Spleen (tissue), 11 donors: ENCODE results near the gene GADD45GIP1. TPM values are rescaled to one million over a fixed set of nuclear protein-coding genes. Genes with fewer than 3 reads are reported as not detected.
A peak's percentile ranks its signal among the peaks of the same experiment; 100 is the strongest.

Experiments used
- DNase-seq: peaks from one replicate; pipeline ENCODE4 v3.0.0-alpha.2; 2020
- H3K27ac ChIP-seq, 8 donors: fragments of 200-600 bp; sonication (generic) in 7 of 8; 1 replicate in 4 of 8; 2 replicates in 4 of 8; pipeline versions ENCODE4 v1.5.0 to v1.8.0; 2016 to 2021; ENCODE audit warnings: inconsistent platforms in 4 of 8, mild to moderate bottlenecking in 4 of 8, moderate library complexity in 1 of 8
- H3K27me3 ChIP-seq, 7 donors: fragments of 200-600 bp; sonication (generic) in 6 of 7; replicated peaks in 1 of 7; 1 replicate in 4 of 7; 2 replicates in 3 of 7; pipeline versions ENCODE4 v1.5.0 to v1.8.0; 2016 to 2021; ENCODE audit warnings: inconsistent platforms in 3 of 7, mild to moderate bottlenecking in 1 of 7
- H3K36me3 ChIP-seq, 6 donors: fragments of 200-600 bp; sonication (generic) in 5 of 6; 1 replicate in 4 of 6; 2 replicates in 2 of 6; pipeline versions ENCODE4 v1.5.0 to v1.8.0; 2016 to 2021; ENCODE audit warnings: inconsistent platforms in 2 of 6
- H3K4me1 ChIP-seq, 6 donors: fragments of 200-600 bp; sonication (generic) in 5 of 6; 1 replicate in 3 of 6; 2 replicates in 3 of 6; pipeline versions ENCODE4 v1.5.0 to v1.8.0; 2016 to 2021; ENCODE audit warnings: inconsistent platforms in 3 of 6
- H3K4me3 ChIP-seq, 8 donors: fragments of 200-600 bp; sonication (generic) in 7 of 8; 1 replicate in 4 of 8; 2 replicates in 4 of 8; pipeline versions ENCODE4 v1.5.0 to v1.8.0; 2016 to 2021; ENCODE audit warnings: inconsistent platforms in 4 of 8, mild to moderate bottlenecking in 4 of 8, moderate library complexity in 2 of 8
- H3K9me3 ChIP-seq, 8 donors: fragments of 200-600 bp; sonication (generic) in 7 of 8; 1 replicate in 4 of 8; 2 replicates in 4 of 8; pipeline versions ENCODE4 v1.5.0 to v1.8.0; 2016 to 2021; ENCODE audit warnings: inconsistent platforms in 4 of 8
- POLR2A ChIP-seq, 3 donors: fragments of 450-650 bp; IDR thresholded peaks; one replicate each; pipeline ENCODE4 v1.5.1; 2017; ENCODE audit warnings: antibody characterized with exemption in 3 of 3, mild to moderate bottlenecking in 1 of 3
- POLR2AphosphoS5 ChIP-seq, 3 donors: sonication (generic); formaldehyde crosslinking; IDR thresholded peaks; one replicate each; pipeline ENCODE4 v1.5.1; 2017; ENCODE audit warnings: antibody characterized with exemption in 3 of 3
- WGBS, 5 donors: extraction: QIAGEN DNeasy Blood & Tissue Kit in 3 of 5; methylation state at CpG; one replicate each; pipeline versions ENCODE4 v1.1.5 to v1.1.7; 2013 to 2018; 5-methylcytosine and 5-hydroxymethylcytosine counted together
- intact Hi-C: fragments of 100-400 bp; cut with DNase I; formaldehyde crosslinking; loops from one replicate; pipeline ENCODE4 v1.15.0; 2023; ENCODE audit warnings: low total_unique reads
- polyA plus RNA-seq, 3 donors: library from polyadenylated mRNA; stranded (reverse); fragments of 200-250 nt; gene quantifications; one replicate each; pipeline ENCODE4 v1.2.1, GENCODE V29; 2013
- total RNA-seq, 7 donors: library from RNA; depleted of rRNA in 3 of 7; stranded (reverse); fragments of >200 nt in 3 of 7; fragmentation: NEBNext Ultra II Directional in 4 of 7; extraction: Animal tissue kit (Norgen Biotek cat#: 25700) in 4 of 7; gene quantifications; one replicate each; pipeline versions ENCODE4 v1.1.0 to v1.2.1, GENCODE V29; 2016 to 2021
- TF ChIP-seq, protein P1 (sequence below), 11 experiments: fragments of 200-600 bp in 7 of 11; fragments of 450-650 bp in 4 of 11; sonication (generic) in 4 of 11; IDR thresholded peaks in 8 of 11; conservative IDR thresholded peaks in 3 of 11; 1 replicate in 7 of 11; 2 replicates in 4 of 11; pipeline versions ENCODE4 v1.4.0 to v1.8.0; 2016 to 2021; ENCODE audit warnings: antibody characterized with exemption in 11 of 11, inconsistent platforms in 4 of 11, mild to moderate bottlenecking in 1 of 11
- donor health status: healthy with polysubstance abuse.
- donor health status: DM: no; HTN: no; CAD: no; lungs with moderate emphysema.
- donor health status: DM: no; HTN: no; CAD: no.
- donor health status: Bipolar disorder and iron deficiency.
- donor health status: healthy.
- donor health status: DM: no; HTN: no; CAD: no.
- donor health status: DM: yes; HTN: yes; CAD: no.

GADD45GIP1 gene
- total and polyA plus RNA-seq, 10 donors: 12.8 to 47.9 (median 21.8) TPM

DNA sequence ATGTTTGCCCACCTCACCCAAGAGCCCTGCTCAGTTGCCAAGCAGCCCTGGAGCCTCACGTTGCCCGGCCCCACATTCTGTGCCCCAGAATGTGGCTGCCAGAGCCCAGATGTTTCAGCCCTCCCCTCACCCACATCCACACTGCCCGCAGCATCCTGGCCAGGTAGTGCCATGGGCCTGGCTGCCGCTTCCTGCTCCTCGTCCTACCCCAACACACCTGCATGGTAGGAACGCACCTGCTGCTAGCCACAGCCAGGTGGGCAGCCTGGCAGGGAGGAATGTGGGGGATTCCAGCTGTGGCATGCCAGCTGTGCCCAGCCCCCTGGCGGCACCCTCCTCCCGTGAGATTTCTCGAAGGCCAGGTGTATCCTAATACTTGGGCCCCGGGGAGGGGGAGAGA, 30.8 kb upstream of the GADD45GIP1 start:
- WGBS, 5 donors: 46 to 64% (median 62%) methylated on average over 6 to 10 of the region's 10 CpGs
- H3K27me3 ChIP-seq: peaks cover 0 to 17% (median 0%) of the 10 kb centered on the region in 7 donors
- TF ChIP-seq POLR2A (IDR thresholded peaks at IDR 0.05) (no peak), POLR2AphosphoS5 (IDR thresholded peaks at IDR 0.05) (no peak)
- TF ChIP-seq, protein P1, sequence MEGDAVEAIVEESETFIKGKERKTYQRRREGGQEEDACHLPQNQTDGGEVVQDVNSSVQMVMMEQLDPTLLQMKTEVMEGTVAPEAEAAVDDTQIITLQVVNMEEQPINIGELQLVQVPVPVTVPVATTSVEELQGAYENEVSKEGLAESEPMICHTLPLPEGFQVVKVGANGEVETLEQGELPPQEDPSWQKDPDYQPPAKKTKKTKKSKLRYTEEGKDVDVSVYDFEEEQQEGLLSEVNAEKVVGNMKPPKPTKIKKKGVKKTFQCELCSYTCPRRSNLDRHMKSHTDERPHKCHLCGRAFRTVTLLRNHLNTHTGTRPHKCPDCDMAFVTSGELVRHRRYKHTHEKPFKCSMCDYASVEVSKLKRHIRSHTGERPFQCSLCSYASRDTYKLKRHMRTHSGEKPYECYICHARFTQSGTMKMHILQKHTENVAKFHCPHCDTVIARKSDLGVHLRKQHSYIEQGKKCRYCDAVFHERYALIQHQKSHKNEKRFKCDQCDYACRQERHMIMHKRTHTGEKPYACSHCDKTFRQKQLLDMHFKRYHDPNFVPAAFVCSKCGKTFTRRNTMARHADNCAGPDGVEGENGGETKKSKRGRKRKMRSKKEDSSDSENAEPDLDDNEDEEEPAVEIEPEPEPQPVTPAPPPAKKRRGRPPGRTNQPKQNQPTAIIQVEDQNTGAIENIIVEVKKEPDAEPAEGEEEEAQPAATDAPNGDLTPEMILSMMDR (IDR thresholded peaks at IDR 0.05 in 8 of 11, conservative IDR thresholded peaks at IDR 0.05 in 3 of 11): no peak
- no peak for DNase-seq
- no peak overlapping the region for H3K4me3 ChIP-seq
- H3K4me1 ChIP-seq: peaks cover 0 to 29% (median 14%) of the 10 kb centered on the region in 6 donors
- intact Hi-C loops: loop anchor here (10.0 kb wide), 1 partner anchor 47 kb away; no protein-coding TSS in a partner anchor
- H3K27ac ChIP-seq: no peak overlapping the region
- H3K36me3 ChIP-seq: no peaks in the 10 kb centered on the region
- H3K9me3 ChIP-seq: no peaks in the 10 kb centered on the region

DNA sequence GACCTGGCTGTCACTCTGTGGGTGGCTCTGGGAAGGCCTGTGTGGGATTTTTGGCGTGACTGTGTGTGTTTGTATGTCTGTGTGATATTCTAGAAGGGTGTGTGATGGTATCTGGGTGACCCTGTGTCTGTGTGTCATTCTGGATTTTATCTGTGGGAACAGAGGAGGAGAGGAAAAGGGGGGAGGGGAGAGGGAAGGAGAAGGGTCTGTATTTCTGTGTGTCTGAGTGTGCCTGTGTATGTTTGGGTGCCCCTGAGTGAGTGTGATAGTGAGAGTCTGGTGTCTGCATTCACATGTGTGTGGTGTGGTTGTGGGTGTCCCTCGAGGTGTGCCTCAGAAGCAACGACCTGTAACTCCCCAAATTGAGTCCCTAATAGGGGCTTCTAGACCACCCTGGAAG, 30.2 kb upstream of the GADD45GIP1 start:
- no peaks in the 10 kb centered on the region for H3K36me3 ChIP-seq
- no peak for TF ChIP-seq POLR2AphosphoS5 (IDR thresholded peaks at IDR 0.05)
- TF ChIP-seq, protein P1 (IDR thresholded peaks at IDR 0.05 in 8 of 11, conservative IDR thresholded peaks at IDR 0.05 in 3 of 11): no peak
- peaks cover 0 to 23% (median 0%) of the 10 kb centered on the region in 7 donors for H3K27me3 ChIP-seq
- intact Hi-C loops: loop anchor here (10.0 kb wide), 1 partner anchor 48 kb away; no protein-coding TSS in a partner anchor
- 60 to 68% (median 63%) methylated on average over 3 of the region's 3 CpGs for WGBS, 5 donors
- H3K4me3 ChIP-seq: no peak overlapping the region
- no peaks in the 10 kb centered on the region for H3K9me3 ChIP-seq
- no peak overlapping the region for H3K27ac ChIP-seq
- peaks cover 0 to 29% (median 14%) of the 10 kb centered on the region in 6 donors for H3K4me1 ChIP-seq
- no peak for DNase-seq

DNA sequence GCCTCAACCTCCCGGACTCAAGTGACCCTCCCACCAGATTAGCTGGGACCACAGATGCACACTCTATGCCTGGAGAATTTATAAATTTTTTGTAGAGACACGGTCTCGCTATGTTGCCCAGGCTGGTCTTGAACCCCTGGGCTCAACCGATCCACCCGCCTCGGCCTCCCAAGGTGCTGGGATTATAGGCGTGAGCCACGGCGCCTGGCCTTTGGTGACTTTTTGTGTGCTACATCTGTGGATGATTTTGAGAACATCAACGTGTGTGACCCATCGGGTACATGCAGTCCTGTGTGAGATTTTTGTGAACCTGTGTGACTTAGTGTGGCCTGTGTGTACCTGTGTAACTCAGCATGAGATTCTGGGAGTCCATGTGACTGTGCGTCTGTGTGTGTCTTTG, 29.7 kb upstream of the GADD45GIP1 start:
- Histone ChIP-seq H3K4me1 (peaks cover 0 to 29% (median 14%) of the 10 kb centered on the region in 6 donors), H3K9me3 (no peaks in the 10 kb centered on the region), H3K4me3 (no peak overlapping the region), H3K27ac (no peak overlapping the region), H3K36me3 (no peaks in the 10 kb centered on the region), H3K27me3 (peaks cover 0 to 28% (median 0%) of the 10 kb centered on the region in 7 donors)
- TF ChIP-seq, protein P1 (IDR thresholded peaks at IDR 0.05 in 8 of 11, conservative IDR thresholded peaks at IDR 0.05 in 3 of 11): no peak
- no peak for TF ChIP-seq POLR2AphosphoS5 (IDR thresholded peaks at IDR 0.05)
- TF ChIP-seq POLR2A (IDR thresholded peaks at IDR 0.05): no peak
- WGBS, 5 donors: 92 to 98% (median 95%) methylated on average over 12 of the region's 12 CpGs
- DNase-seq: no peak
- intact Hi-C loops: loop anchor here (10.0 kb wide), 1 partner anchor 48 kb away; no protein-coding TSS in a partner anchor

DNA sequence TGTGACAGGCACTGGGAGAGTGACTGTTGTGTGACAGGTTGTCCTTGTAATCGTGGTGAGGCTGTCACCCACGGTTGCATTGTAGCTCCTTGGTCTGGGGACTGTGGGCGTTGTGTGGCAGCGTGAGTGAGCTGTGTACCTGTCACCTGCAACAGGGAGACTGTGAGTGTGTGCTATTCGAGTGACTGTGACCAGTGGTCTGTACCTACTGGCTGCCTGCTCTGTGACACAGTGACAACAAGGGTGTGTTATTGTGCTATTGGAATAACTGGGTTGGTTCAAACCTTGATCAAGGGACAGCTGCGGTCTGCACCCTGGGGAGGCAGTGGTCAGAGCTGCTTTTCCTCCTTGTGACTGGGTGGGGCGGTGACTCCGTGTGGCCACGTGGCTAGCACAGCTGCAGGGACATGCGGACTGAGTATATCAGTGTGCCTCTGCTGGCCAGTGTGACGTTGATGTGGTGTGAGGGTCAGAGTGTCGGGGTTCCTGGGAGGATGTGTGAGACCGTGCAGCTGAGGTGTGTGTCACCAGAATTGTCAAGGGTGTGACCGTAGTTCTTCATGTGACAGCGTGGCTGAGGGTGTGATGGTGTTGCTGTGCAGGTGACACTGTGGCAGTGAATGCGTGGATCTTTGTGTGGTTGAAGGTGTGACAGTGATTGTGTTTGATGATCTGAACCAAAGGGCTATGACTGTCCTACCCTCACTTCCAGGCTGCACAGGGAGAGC, 28.2 kb upstream of the GADD45GIP1 start:
- no peak overlapping the region for H3K27ac ChIP-seq
- intact Hi-C loops: loop anchor here (10.0 kb wide), 1 partner anchor 50 kb away; no protein-coding TSS in a partner anchor
- DNase-seq: no peak
- no peaks in the 10 kb centered on the region for H3K9me3 ChIP-seq
- WGBS, 5 donors: 42 to 61% (median 57%) methylated on average over 16 of the region's 16 CpGs
- H3K36me3 ChIP-seq: no peaks in the 10 kb centered on the region
- H3K4me1 ChIP-seq: peaks cover 0 to 29% (median 14%) of the 10 kb centered on the region in 6 donors
- peaks cover 0 to 41% (median 0%) of the 10 kb centered on the region in 7 donors for H3K27me3 ChIP-seq
- TF ChIP-seq, protein P1 (IDR thresholded peaks at IDR 0.05 in 8 of 11, conservative IDR thresholded peaks at IDR 0.05 in 3 of 11): no peak
- TF ChIP-seq POLR2A (IDR thresholded peaks at IDR 0.05) (no peak), POLR2AphosphoS5 (IDR thresholded peaks at IDR 0.05) (peak in 2 of 3 donors; percentile 10 to 26)
- H3K4me3 ChIP-seq: no peak overlapping the region
